ENCODE data around the gene GNLY.

GNLY gene

DNA sequence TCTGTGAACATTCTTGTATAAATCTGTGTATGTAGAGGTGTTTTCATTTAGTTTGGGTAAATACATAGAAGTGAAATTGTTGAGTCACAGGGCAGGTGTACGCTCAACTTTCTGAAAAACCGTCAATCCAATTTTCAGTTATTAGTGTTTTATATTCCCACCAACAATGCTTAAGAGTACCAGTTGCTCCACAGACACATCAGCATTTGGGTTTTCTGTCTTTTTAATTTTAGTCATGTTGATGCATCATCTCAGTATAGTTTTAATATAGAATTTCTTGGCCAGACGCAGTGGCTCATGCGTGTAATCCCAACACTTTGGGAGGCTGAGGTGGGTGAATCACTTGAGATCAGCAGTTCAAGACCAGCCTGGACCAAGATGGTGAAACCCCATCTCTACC, 3.2 kb upstream of the GNLY start:
- no peak for DNase-seq

DNA sequence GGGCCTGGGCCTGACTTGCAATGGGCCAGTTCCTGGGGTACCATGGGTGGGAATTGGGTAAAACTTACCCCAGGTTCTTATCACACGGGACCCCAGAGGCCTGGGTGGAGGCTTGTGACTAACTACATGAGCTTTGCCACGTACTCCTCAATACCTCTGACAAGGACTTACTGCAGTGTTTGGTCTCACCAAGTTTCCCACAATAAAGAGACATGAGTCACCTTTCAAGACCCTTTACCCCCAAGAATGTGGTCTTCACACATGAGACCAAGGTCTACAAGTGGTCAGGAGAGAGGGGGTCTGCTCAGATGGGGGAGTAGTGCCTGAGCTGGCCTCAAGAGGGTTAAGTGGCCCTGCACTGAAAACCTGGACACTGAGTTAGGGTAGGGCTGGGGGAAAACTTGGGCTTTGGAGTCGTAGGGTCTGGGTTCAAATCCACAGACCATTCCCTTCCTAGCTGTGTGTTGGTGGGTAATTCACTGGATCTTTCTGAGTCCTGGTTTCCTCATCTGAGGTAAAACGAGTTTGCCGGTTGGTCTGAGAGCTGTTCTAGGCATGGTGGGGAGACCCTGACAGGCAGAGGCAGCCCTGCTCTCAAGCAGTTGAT, 2.0 kb upstream of the GNLY start:
- DNase-seq: peak; percentile 17

DNA sequence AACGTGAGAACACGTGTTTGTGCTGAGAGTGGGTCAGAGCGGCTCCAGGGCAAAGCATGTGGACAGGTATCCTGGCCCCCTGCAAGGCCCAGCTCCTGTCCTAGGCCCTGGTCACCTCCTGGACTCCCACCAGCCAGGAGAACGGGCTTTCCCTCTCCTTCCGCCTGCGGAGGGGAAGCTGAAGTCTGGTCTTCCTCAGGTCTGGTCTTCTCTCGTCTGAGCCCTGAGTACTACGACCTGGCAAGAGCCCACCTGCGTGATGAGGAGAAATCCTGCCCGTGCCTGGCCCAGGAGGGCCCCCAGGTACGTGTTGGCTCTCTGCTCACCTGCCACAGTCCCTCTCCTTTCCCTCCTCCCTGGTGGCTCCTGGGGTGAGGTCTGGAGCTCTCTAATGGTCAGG, 963 bp downstream of the GNLY start:
- no peak for DNase-seq

GRCh38 chr2:85695691-85696668, 1.8 kb downstream of the GNLY start:
- DNase-seq: no peak

DNA sequence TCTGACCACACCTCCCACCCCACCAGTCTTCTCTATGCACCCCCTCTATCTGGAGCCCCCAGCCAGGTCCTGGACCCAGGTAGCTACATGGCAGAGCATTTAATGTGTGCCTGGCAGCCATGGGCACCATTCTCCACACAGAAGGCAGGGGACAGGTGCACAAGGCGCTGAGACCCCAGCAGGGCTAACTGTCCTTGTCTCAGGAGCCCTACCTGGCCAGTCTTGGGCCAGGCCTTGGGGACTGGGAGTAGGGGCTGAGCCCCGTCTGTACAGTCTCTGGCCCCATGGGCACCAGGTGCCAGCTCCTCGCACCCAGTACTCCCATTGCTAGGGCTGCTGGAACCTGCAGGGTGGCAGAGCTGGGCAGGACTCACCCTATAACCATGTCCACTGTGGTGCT, 2.9 kb downstream of the GNLY start:
- no peak for DNase-seq

- DNase-seq: no peak
These were observed 3.6 kb downstream of the GNLY start for GRCh38 chr2:85697716-85698115.

DNA sequence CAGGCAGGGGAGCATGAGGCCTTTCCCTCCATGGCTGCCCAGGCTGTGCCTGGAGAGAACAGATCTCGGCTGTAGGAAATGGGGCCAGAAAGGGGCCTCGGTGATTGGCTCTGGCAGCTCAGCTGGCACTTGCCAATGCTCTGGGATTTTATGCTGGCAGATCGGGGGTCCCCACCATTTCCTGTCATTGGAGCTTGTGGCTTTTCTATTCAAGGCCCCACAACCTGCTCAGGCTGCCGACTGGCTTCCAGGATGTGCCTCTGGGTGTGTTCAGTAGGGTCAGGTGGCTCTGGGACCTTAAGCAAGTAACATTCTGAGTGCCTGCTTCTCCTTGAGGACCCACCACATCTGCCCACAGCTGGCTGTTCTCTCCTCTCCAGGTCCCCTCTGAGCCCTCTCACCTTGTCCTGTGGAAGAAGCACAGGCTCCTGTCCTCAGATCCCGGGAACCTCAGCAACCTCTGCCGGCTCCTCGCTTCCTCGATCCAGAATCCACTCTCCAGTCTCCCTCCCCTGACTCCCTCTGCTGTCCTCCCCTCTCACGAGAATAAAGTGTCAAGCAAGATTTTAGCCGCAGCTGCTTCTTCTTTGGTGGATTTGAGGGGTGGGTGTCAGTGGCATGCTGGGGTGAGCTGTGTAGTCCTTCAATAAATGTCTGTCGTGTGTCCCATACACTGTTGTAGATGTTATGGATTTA, 4.2 kb downstream of the GNLY start:
- DNase-seq: no peak

GRCh38 chr2:85698880-85699254, 4.7 kb downstream of the GNLY start:
- no peak for DNase-seq

- no peak for DNase-seq
These were observed 5.2 kb downstream of the GNLY start for GRCh38 chr2:85699325-85699724.

- DNase-seq: no peak
These were observed 8.0 kb downstream of the GNLY start for GRCh38 chr2:85702172-85702571.

DNA sequence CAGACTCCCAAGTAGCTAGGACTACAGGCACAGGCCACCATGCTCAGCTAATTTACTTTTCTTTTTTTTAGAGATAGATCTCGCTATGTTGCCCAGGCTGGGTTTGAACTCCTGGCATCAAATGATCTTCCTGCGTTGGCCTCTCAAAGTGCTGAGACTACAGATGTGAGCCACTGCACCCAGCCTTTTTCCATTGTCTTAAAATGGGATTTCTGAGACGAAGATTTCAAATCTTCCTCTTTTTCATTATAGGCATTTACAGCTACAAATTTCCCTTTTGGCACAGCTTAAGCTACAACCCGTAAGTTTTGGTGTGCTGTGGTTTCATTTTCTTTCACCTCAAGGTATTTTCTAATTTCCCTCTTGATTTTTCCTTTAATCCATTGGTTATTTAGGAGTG, 8.6 kb downstream of the GNLY start:
- no peak for DNase-seq

DNA sequence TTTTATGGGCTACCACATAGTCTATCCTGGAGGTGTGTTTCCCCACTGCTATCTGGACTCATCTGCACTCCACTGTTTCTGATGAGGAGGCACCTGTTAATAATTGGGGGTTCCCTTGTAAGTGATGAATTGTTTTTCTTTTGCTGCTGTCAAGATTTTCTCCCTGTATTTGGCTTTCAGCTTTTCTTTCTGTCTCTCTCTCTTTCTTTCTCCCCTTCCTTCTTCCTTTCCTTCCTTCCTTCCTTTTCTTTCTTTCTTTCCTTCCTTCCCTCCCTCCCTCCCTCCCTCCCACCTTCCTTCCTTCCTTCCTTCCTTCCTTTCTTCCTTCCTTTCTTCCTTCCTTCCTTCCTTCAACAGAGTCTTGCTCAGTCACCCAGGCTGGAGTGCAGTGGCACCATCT, 9.2 kb downstream of the GNLY start:
- no peak for DNase-seq

DNA sequence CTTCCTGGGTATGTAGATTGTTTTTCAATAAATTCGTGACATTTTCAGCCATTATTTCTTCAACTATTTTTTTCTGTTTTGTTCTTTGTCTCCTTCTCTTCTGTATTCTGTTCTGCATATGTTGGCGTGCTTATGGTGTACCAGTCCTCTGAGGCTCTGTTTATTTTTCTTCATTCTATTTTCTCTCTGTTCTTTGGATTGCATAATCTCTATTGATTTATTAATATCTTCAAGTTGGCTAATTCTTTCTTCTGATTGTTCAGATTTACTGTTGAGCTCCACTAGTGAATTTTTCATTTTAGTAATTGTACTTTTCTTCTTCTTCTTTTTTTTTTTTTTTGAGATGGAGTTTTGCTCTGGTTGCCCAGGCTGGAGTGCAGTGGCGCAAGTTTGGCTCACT, 9.9 kb downstream of the GNLY start:
- DNase-seq: no peak

DNA sequence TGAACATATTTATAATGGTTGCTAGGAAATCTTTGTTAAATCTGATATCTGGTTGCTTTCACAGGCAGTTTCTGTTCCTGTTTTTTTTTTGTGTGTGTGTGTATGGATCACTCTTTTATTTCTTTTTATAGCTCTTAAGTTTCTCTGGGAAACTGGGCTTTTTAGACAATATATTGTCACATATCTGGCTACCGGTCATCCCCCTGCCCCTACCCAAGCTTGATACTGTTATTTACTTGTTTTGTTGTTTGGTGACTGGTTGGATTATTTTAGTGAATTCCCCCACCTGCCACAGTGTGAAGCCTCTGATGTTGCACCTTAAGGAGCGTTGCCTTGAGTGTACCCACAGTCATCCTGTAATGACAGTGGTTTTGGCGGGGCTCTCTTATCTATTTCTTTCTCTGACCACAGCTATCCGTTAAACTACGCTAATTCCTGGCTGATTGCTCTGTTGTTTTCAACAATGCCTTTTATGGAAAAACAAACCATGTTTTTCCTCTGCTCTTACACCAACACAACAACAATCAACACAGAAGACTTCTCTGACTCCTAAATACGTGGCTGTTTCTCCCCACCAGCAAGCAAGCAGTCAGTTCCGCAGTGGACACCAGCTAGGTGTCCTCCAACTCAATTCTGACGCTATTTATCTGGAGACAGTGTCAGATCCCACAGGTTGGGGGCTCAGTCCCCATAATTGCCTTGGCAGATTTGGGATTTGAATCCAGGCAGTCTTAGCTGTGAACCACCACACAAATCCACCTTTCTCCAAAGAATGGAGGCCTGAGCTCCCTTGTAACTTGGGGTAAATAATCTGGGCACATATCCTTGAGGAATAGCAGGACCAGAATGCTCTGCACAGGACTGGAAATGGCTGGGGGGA, 10.9 kb downstream of the GNLY start:
- DNase-seq: no peak

GRCh38 chr2:85705680-85706039, 11.5 kb downstream of the GNLY start:
- DNase-seq: no peak

GRCh38 chr2:85706063-85706462, 11.9 kb downstream of the GNLY start:
- no peak for DNase-seq

DNA sequence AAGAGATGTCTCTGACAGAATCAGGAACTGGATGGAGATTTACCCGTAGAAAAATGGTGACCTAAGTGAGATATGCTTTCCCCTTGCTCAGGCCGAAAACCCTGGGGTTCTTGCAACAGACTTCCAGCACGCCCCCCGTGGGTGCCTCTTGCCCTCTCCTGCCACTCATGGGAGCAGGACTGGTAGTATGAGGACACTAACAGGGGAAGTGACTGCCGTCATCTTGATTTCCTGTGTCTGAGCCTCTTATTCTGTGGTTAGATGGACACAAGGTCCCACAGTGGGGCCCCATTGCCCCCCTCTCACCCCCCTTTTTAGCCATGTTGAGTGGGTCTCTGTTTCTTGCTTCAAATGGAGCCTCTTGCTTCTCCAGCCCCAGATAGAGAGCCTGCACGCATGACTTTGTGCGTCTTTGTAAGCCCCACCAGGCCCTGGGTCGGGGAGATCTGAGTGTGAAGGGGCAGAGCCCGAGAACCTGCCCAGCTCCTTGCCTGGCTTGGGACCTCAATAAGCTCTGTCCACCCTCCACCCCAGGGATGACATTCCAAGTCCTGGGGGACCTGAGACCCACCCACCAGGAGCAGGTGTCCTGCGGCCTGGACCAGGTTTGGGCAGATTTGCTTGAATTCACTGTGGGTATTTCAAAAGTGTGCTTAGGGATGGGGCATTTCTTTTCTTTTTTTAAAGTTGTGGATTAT, 12.6 kb downstream of the GNLY start:
- no peak for DNase-seq

- no peak for DNase-seq
These were observed 13.1 kb downstream of the GNLY start for GRCh38 chr2:85707304-85707703.

GRCh38 chr2:85708641-85709040, 14.5 kb downstream of the GNLY start:
- DNase-seq: no peak

- no peak for DNase-seq
These were observed 15.2 kb downstream of the GNLY start for GRCh38 chr2:85709401-85709811.

GRCh38 chr2:85710687-85711577, 16.8 kb downstream of the GNLY start:
- no peak for DNase-seq
